Heart left ventricle (tissue), 13 donors: ENCODE results near the gene ITGA5.

ENCODE experiments used
- POLR2A ChIP-seq, 2 donors: fragments of 450-650 bp; IDR thresholded peaks; one replicate each; pipeline ENCODE4 v1.6.1; 2017; ENCODE audit warnings: antibody characterized with exemption in 2 of 2, mild to moderate bottlenecking in 2 of 2, moderate library complexity in 2 of 2
- TF ChIP-seq, protein P1 (sequence below), 12 donors: fragments of 200-600 bp; sonication (generic) in 4 of 12; IDR thresholded peaks; one replicate each; pipeline versions ENCODE4 v1.5.0 to v1.8.0; 2018 to 2022; ENCODE audit warnings: antibody characterized with exemption in 12 of 12, mild to moderate bottlenecking in 5 of 12
- donor health status: ischemic (EF 13 %, LVEDD 7.1; RV severe dilation, severe dysfunction).
- donor health status: DM: no; HTN: yes; CAD: no.
- donor health status: DM: no; HTN: no; CAD: no.
- donor health status: ischemic (EF 25% LVEDD 6.9; RV normal size, moderate dysfunction).
- donor health status: ischemic (EF 25% LVEDD 5.7; RV mildly dilated, moderate dysfunction).
- donor health status: ischemic (EF 35%, LVEDD 5.7; RV mildly dilated, moderate dysfunction).
- donor health status: nonischemic (EF 11% LVEDD 7.7; RV severe dilation, severe dysfunction).
- donor health status: DM: yes; HTN: yes; CAD: no.
- donor health status: PGD.
- donor health status: ischemic (EF 29% LVEDD 5.4; RV normal size, mild dysfunction).
- donor health status: nonischemic (EF 23%, LVEDD 6.1; RV moderate dilation, normal function).

DNA sequence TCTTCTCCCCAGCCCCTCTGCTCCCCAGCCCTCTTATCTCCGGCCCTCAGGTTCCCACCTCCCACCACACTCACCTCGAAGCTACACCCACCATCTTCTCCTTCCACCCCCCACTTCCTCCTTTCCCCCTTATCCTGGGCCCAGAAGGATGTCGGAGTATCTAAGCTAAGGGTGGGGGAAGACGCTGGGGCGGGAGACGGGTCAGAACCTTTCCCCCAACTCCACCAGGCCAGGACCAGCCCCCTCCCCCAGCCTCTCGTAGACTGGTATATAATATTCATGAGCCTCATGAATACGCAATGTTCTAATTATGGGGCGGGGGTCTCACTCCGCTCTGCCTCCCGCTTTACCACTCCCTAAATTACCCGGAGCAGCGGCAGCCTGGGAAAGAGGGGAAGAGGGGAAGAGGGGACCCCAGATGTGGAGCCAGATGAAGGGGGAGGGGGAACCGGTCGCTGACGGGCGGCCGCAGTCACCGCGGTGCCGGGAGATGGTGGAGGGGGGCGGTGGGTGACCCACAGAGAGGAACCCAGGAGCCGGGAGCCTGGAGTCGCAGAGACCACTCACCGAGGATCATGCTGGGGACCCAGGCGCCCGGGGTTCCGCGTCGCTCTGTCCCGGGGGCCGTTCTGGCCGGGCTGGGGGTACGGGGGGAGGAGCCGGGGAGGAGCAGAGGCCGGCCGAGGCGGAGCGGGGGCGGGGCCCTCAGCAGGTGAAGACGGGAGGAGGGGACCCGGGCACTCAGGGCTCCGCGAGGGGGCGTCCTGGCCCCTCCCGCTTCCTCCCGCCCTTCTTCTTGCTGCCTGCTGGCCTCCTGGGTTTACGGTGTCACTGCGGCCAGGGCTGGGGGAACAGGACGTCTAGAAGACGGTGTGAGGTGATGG lies 28.2 kb downstream of the ITGA5 start:
- TF ChIP-seq, protein P1, sequence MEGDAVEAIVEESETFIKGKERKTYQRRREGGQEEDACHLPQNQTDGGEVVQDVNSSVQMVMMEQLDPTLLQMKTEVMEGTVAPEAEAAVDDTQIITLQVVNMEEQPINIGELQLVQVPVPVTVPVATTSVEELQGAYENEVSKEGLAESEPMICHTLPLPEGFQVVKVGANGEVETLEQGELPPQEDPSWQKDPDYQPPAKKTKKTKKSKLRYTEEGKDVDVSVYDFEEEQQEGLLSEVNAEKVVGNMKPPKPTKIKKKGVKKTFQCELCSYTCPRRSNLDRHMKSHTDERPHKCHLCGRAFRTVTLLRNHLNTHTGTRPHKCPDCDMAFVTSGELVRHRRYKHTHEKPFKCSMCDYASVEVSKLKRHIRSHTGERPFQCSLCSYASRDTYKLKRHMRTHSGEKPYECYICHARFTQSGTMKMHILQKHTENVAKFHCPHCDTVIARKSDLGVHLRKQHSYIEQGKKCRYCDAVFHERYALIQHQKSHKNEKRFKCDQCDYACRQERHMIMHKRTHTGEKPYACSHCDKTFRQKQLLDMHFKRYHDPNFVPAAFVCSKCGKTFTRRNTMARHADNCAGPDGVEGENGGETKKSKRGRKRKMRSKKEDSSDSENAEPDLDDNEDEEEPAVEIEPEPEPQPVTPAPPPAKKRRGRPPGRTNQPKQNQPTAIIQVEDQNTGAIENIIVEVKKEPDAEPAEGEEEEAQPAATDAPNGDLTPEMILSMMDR (IDR thresholded peaks at IDR 0.05): peak in 2 of 12 donors; percentile 7 to 11
- no peak for TF ChIP-seq POLR2A (IDR thresholded peaks at IDR 0.05)
